HepG2 (cell line): ENCODE data around the gene COX4I2. TPM values are rescaled to one million over a fixed set of nuclear protein-coding genes. Genes with fewer than 3 reads are reported as not detected.

Experiments used
- CSRNP2 ChIP-seq: sonication (generic); formaldehyde crosslinking; conservative IDR thresholded peaks from 2 replicates; pipeline ENCODE4 v1.8.0; 2022; ENCODE audit warnings: low read depth, missing genetic modification reagents
- DNMT1 ChIP-seq: sonication (generic); formaldehyde crosslinking; IDR thresholded peaks from 2 replicates; pipeline ENCODE4 v1.5.1; 2020; ENCODE audit warnings: mild to moderate bottlenecking, missing genetic modification reagents
- DRAP1 ChIP-seq: IDR thresholded peaks from 2 replicates; pipeline ENCODE4 v1.6.1; 2016; ENCODE audit warnings: missing genetic modification reagents, missing compliant biosample characterization
- FOSL1 ChIP-seq: sonication (generic); formaldehyde crosslinking; IDR thresholded peaks from 2 replicates; pipeline ENCODE4 v1.9.0; 2021; ENCODE audit warnings: missing genetic modification reagents, borderline replicate concordance
- GPBP1L1 ChIP-seq: sonication (generic); formaldehyde crosslinking; IDR thresholded peaks from 2 replicates; pipeline ENCODE4 v1.5.0; 2020; ENCODE audit warnings: mild to moderate bottlenecking, missing genetic modification reagents
- HINFP ChIP-seq: sonication (generic); formaldehyde crosslinking; IDR thresholded peaks from 2 replicates; pipeline ENCODE4 v1.4.0; 2020; ENCODE audit warnings: low read depth, mild to moderate bottlenecking, missing genetic modification reagents
- HNRNPK ChIP-seq: fragments of 200-400 bp; formaldehyde crosslinking; IDR thresholded peaks from 2 replicates; pipeline ENCODE4 v1.6.1; 2018; ENCODE audit warnings: low read length, low read depth, moderate library complexity, mild to moderate bottlenecking; ENCODE audit not compliant: poor library complexity, severe bottlenecking
- HNRNPUL1 ChIP-seq: fragments of 200-400 bp; formaldehyde crosslinking; IDR thresholded peaks from 2 replicates; pipeline ENCODE4 v1.6.1; 2017; ENCODE audit warnings: low read depth, mild to moderate bottlenecking, low read length, moderate library complexity
- MTERF4 ChIP-seq: sonication (generic); formaldehyde crosslinking; IDR thresholded peaks from 2 replicates; pipeline ENCODE4 v1.8.0; 2023; ENCODE audit warnings: mild to moderate bottlenecking, missing genetic modification reagents
- MYNN ChIP-seq: sonication (generic); formaldehyde crosslinking; IDR thresholded peaks from 2 replicates; pipeline ENCODE4 v1.4.0; 2020; ENCODE audit warnings: mild to moderate bottlenecking, low read depth, missing genetic modification reagents
- NCOA1 ChIP-seq: sonication (generic); formaldehyde crosslinking; IDR thresholded peaks from 2 replicates; pipeline ENCODE4 v1.9.0; 2021; ENCODE audit warnings: missing genetic modification reagents
- NPAS2 ChIP-seq: sonication (generic); formaldehyde crosslinking; IDR thresholded peaks from 2 replicates; pipeline ENCODE4 v1.8.0; 2022; ENCODE audit warnings: mild to moderate bottlenecking, missing genetic modification reagents, borderline replicate concordance
- RXRB ChIP-seq: IDR thresholded peaks from 2 replicates; pipeline ENCODE4 v1.6.1; 2016; ENCODE audit warnings: borderline replicate concordance, missing genetic modification reagents, missing compliant biosample characterization
- SALL1 ChIP-seq: sonication (generic); formaldehyde crosslinking; IDR thresholded peaks from 2 replicates; pipeline ENCODE4 v1.8.0; 2022; ENCODE audit warnings: mild to moderate bottlenecking, missing genetic modification reagents
- TEF ChIP-seq: sonication (generic); formaldehyde crosslinking; IDR thresholded peaks from 2 replicates; pipeline ENCODE4 v1.5.0; 2020; ENCODE audit warnings: missing genetic modification reagents
- TFE3 ChIP-seq: IDR thresholded peaks from 2 replicates; pipeline ENCODE4 v1.6.1; 2016
- ZNF138 ChIP-seq: sonication (generic); formaldehyde crosslinking; IDR thresholded peaks from 2 replicates; pipeline ENCODE4 v1.5.0; 2020; ENCODE audit warnings: mild to moderate bottlenecking, low read depth, missing genetic modification reagents
- ZNF629 ChIP-seq: sonication (generic); formaldehyde crosslinking; conservative IDR thresholded peaks from 2 replicates; pipeline ENCODE4 v1.5.0; 2020; ENCODE audit warnings: missing genetic modification reagents
- ZNF703 ChIP-seq: sonication (generic); formaldehyde crosslinking; IDR thresholded peaks from 2 replicates; pipeline ENCODE4 v1.5.1; 2020; ENCODE audit warnings: missing genetic modification reagents, mild to moderate bottlenecking, moderate library complexity, borderline replicate concordance
- ZNF839 ChIP-seq: sonication (generic); formaldehyde crosslinking; IDR thresholded peaks from 2 replicates; pipeline ENCODE4 v1.4.0; 2020; ENCODE audit warnings: missing genetic modification reagents, mild to moderate bottlenecking, borderline replicate concordance
- polyA plus RNA-seq, 8 experiments: library from polyadenylated mRNA; depleted of rRNA in 3 of 8; stranded (reverse) in 7 of 8; unstranded in 1 of 8; fragments of >200 nt; fragmentation: Illumina TruSeq in 4 of 8; extraction: Trizol in 4 of 8; gene quantifications; 2 replicates each; pipeline versions ENCODE4 v1.2.1 to v1.2.3, GENCODE V29; 2011 to 2016; ENCODE audit warnings: low read depth in 4 of 8, missing spikeins in 1 of 8, mixed read lengths in 1 of 8; ENCODE audit not compliant: insufficient read depth in 1 of 8
- total RNA-seq, 5 experiments: library from RNA; depleted of rRNA; stranded (reverse); fragments of >200 nt; fragmentation: Illumina TruSeq; extraction: Trizol; gene quantifications; 2 replicates each; pipeline ENCODE4 v1.2.3, GENCODE V29; 2016; ENCODE audit warnings: low read depth in 1 of 5

The COX4I2 gene
- total and polyA plus RNA-seq, 2 of the 13 experiments (the other 11 are each of a cell fraction or from before 2014, with no cell fraction given): 1.1 TPM; not detected in 1

GRCh38 chr20:31595654-31596411, 41.9 kb upstream of the COX4I2 start (continued):
- TF ChIP-seq RXRB (CRISPR knock-in tag) (peak; percentile 59; the same call in 1 of the 2 replicates), MTERF4 (CRISPR knock-in tag) (0 out of 2 replicates have a peak, but pooled peaks have one; percentile 82), TFE3 (CRISPR knock-in tag) (peak; percentile 72), DRAP1 (CRISPR knock-in tag) (peak; percentile 72; the same call in 1 of the 2 replicates), TEF (no peak), ZNF703 (CRISPR knock-in tag) (no peak), NPAS2 (CRISPR knock-in tag) (no peak), ZNF138 (CRISPR knock-in tag) (no peak), FOSL1 (CRISPR knock-in tag) (no peak), SALL1 (CRISPR knock-in tag) (peak; percentile 65), NCOA1 (CRISPR knock-in tag) (no peak), GPBP1L1 (CRISPR knock-in tag) (no peak), MYNN (CRISPR knock-in tag) (no peak), DNMT1 (CRISPR knock-in tag) (no peak), HNRNPK (peak; percentile 34), ZNF839 (CRISPR knock-in tag) (0 out of 2 replicates have a peak, but pooled peaks have one; percentile 78), HINFP (CRISPR knock-in tag) (peak; percentile 42; the same call in 1 of the 2 replicates), ZNF629 (CRISPR knock-in tag) (peak; percentile 48; the same call in 1 of the 2 replicates), HNRNPUL1 (no peak), CSRNP2 (no peak)
